HCT116 (cell line): ENCODE measurements around the gene CHAC1. TPM values are rescaled to one million over a fixed set of nuclear protein-coding genes. Genes with fewer than 3 reads are reported as not detected.
A peak's percentile ranks its signal among the peaks of the same experiment; 100 is the strongest.

Experiments used
- ATAC-seq: fragments of 200-7000 bp; cut with Tn5 transposase; 2 replicates; pipeline ENCODE4 v1.9.1; 2020; ENCODE audit warnings: mild to moderate bottlenecking, moderate library complexity
- BruUV-seq: library from RNA; stranded (reverse); fragments of 400-500 nt; replicated peaks from 2 replicates; lab custom pipeline; 2021; lab: Mats Ljungman, UMichigan
- CTCF ChIA-PET: fragments of 300-600 bp; sonication (Branson Sonifier 250); formaldehyde crosslinking; loops from one replicate; lab custom pipeline; 2021; ENCODE audit warnings: antibody characterized with exemption; lab: Charles Lee
- POLR2A ChIA-PET: fragments of 300-600, 350-600 bp; sonication (Branson Sonifier 250); formaldehyde crosslinking; loops from one replicate; lab custom pipeline; 2021; ENCODE audit warnings: antibody characterized with exemption; lab: Charles Lee
- RAD21 ChIA-PET, 2 experiments: fragments of 300-600 bp; sonication (Branson Sonifier 250); formaldehyde crosslinking; loops; one replicate each; lab custom pipeline; 2023; ENCODE audit warnings: low total read pairs in 2 of 2; ENCODE audit not compliant: uncharacterized antibody in 2 of 2, unreplicated experiment in 2 of 2, low non-redundant PET in 1 of 2; lab: Charles Lee
- DNase-seq: peaks from one replicate; pipeline ENCODE4 v3.0.0-alpha.2; 2010; ENCODE audit warnings: low read depth, low spot score
- H2AFZ ChIP-seq: fragments of 200-600 bp; shearing (Covaris generic), sonication (generic); 2 replicates; pipeline ENCODE4 v1.6.1; 2017; ENCODE audit warnings: low read depth, mixed run types, mixed read lengths, antibody characterized with exemption, low read length; ENCODE audit not compliant: poor library complexity, severe bottlenecking
- H3K27ac ChIP-seq: 2 replicates; pipeline ENCODE4 v1.5.1; 2012; ENCODE audit warnings: low read depth, low read length
- H3K27me3 ChIP-seq: fragments of 200-600 bp; sonication (generic); 2 replicates; pipeline ENCODE4 v1.6.1; 2016; ENCODE audit warnings: mixed run types, low read length, mixed read lengths; ENCODE audit not compliant: insufficient read depth
- H3K36me3 ChIP-seq, 2 experiments: fragments of 200-500 bp in 1 of 2; fragments of 200-600 bp in 1 of 2; sonication (Bioruptor generic) in 1 of 2; sonication (generic) in 1 of 2; 2 replicates each; pipeline versions ENCODE4 v1.5.1 to v1.6.1; 2014 to 2016; ENCODE audit warnings: low read length in 2 of 2, inconsistent platforms in 1 of 2, mixed read lengths in 1 of 2, mixed run types in 1 of 2; ENCODE audit not compliant: insufficient read depth in 2 of 2, control insufficient read depth in 1 of 2
- H3K4me1 ChIP-seq, 2 experiments: fragments of 200-600 bp in 1 of 2; sonication (generic) in 1 of 2; 2 replicates each; pipeline versions ENCODE4 v1.5.1 to v1.6.1; 2012 to 2017; ENCODE audit warnings: low read length in 2 of 2, inconsistent platforms in 1 of 2, mild to moderate bottlenecking in 1 of 2, mixed read lengths in 1 of 2, mixed run types in 1 of 2, moderate library complexity in 1 of 2; ENCODE audit not compliant: insufficient read depth in 2 of 2, control insufficient read depth in 1 of 2
- H3K4me2 ChIP-seq: fragments of 200-600 bp; sonication (generic); 2 replicates; pipeline ENCODE4 v1.6.1; 2017; ENCODE audit warnings: mixed run types, low read length, mixed read lengths
- H3K4me3 ChIP-seq, 2 experiments: fragments of 200-600 bp in 1 of 2; sonication (generic) in 1 of 2; replicated peaks in 1 of 2; 2 replicates each; pipeline ENCODE4 v1.5.1; 2011 to 2016; ENCODE audit warnings: low read length in 2 of 2, control low read depth in 1 of 2, low read depth in 1 of 2, mild to moderate bottlenecking in 1 of 2, mixed read lengths in 1 of 2, mixed run types in 1 of 2
- H3K79me2 ChIP-seq: fragments of 200-600 bp; sonication (generic); 2 replicates; pipeline ENCODE4 v1.6.1; 2017; ENCODE audit warnings: mild to moderate bottlenecking, mixed run types, low read length, moderate library complexity, mixed read lengths; ENCODE audit not compliant: insufficient read depth
- H3K9ac ChIP-seq: fragments of 200-600 bp; sonication (generic); 2 replicates; pipeline ENCODE4 v1.6.1; 2016; ENCODE audit warnings: low read length, mixed read lengths
- H3K9me2 ChIP-seq: fragments of 200-600 bp; sonication (generic), shearing (Covaris generic); 2 replicates; pipeline ENCODE4 v1.6.1; 2017; ENCODE audit warnings: mixed run types, mild to moderate bottlenecking, moderate library complexity; ENCODE audit not compliant: insufficient read depth
- H3K9me3 ChIP-seq, 2 experiments: fragments of 200-500 bp in 1 of 2; fragments of 200-600 bp in 1 of 2; sonication (Bioruptor generic) in 1 of 2; sonication (generic) in 1 of 2; 2 replicates each; pipeline ENCODE4 v1.6.1; 2014 to 2017; ENCODE audit warnings: low read length in 2 of 2, mixed read lengths in 2 of 2, inconsistent platforms in 1 of 2, low read depth in 1 of 2, mild to moderate bottlenecking in 1 of 2, mixed run types in 1 of 2, moderate library complexity in 1 of 2; ENCODE audit not compliant: control insufficient read depth in 1 of 2, insufficient read depth in 1 of 2
- H4K20me1 ChIP-seq: fragments of 200-600 bp; sonication (generic), shearing (Covaris generic); 2 replicates; pipeline ENCODE4 v1.6.1; 2017; ENCODE audit warnings: mixed run types, mild to moderate bottlenecking, moderate library complexity; ENCODE audit not compliant: insufficient read depth
- CBX3 ChIP-seq: IDR thresholded peaks from 2 replicates; pipeline ENCODE4 v1.6.1; 2012; ENCODE audit warnings: low read depth
- CEBPB ChIP-seq: IDR thresholded peaks from 2 replicates; pipeline ENCODE4 v1.6.1; 2012; ENCODE audit warnings: low read depth
- POLR2AphosphoS5 ChIP-seq: IDR thresholded peaks from 2 replicates; pipeline ENCODE4 v1.6.1; 2011; ENCODE audit warnings: mild to moderate bottlenecking, low read depth, low read length, moderate library complexity
- YY1 ChIP-seq: IDR thresholded peaks from 2 replicates; pipeline ENCODE4 v1.6.1; 2011; ENCODE audit warnings: low read length, low read depth, moderate library complexity, mild to moderate bottlenecking; ENCODE audit not compliant: insufficient replicate concordance; ENCODE audit errors: extremely low read depth
- ZFX ChIP-seq: fragments of 450-650 bp; IDR thresholded peaks from 2 replicates; pipeline ENCODE4 v1.6.1; 2017
- intact Hi-C: fragments of 100-400 bp; cut with micrococcal nuclease; formaldehyde crosslinking; loops from 2 replicates; pipeline ENCODE4 v1.10.0; 2022
- total RNA-seq: library from RNA; stranded (reverse); gene quantifications from one replicate; pipeline ENCODE4 v1.2.1, GENCODE V29; 2021; ENCODE audit not compliant: unreplicated experiment
- TF ChIP-seq, protein P1 (sequence below), 3 experiments: fragments of 200-600 bp in 1 of 3; sonication (generic) in 1 of 3; IDR thresholded peaks in 2 of 3; conservative IDR thresholded peaks in 1 of 3; 2 replicates each; pipeline ENCODE4 v1.5.1; 2012 to 2017; ENCODE audit warnings: low read depth in 2 of 3, low read length in 2 of 3, antibody characterized with exemption in 1 of 3, borderline replicate concordance in 1 of 3, control low read depth in 1 of 3, mild to moderate bottlenecking in 1 of 3, mixed read lengths in 1 of 3, mixed run types in 1 of 3, moderate library complexity in 1 of 3; ENCODE audit not compliant: insufficient read depth in 1 of 3
- TF ChIP-seq, protein P2 (sequence below): IDR thresholded peaks from 2 replicates; pipeline ENCODE4 v1.6.1; 2012

CHAC1 gene
- total RNA-seq, 1 experiment from 2014 or later: 58.9 TPM

DNA sequence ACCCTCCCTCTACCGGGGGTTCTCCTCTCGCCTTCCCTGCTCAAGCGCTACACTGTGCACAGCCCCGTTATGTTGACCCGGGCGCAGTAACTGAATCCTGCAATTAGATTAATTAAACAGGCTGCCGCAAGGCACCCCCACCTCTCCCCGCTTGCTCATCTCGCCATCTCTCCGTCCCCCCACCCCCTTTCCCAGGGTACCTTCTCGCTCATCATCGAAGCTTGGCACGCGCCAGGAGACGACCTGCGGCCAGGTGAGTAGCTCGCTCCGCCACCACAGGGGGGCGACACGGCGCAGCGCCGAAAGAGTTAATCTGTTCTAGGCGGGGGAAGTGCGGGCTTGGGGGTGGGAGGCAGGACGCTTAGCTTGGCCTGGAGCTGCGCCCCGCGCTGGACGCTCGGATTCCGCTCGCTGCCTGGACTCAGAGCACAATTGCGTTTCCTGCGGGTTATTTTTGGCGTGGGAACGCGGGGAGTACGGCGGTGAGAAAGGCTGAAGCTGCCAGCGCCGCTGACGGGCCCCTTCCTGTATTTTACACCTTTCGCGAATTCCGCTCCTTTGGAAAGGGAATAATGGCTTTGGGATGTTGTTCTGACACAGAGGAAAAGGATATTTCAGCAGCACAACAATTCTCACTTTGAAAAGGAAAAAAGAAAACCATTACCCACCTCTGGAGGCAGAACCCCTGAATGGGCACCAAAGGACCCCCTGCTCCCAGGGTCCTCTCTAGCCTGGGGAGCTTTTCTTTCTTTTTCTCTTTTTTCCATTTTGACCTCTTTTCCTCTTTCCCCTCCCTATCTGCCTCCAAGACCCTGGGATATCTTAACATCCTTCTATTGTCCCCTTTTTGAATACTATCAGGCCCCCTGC lies 22.6 kb upstream of the CHAC1 start:
- peak; percentile 70 for DNase-seq
- Histone ChIP-seq H3K4me2 (peak overlapping the region; percentile 100), H3K9ac (peak overlapping the region; percentile 31; the same call in 1 of the 2 replicates)
- TF ChIP-seq CBX3: no peak; the same call in none of the 2 replicates
- TF ChIP-seq YY1: peak; percentile 59
- no peak for TF ChIP-seq CEBPB
- TF ChIP-seq POLR2AphosphoS5: peak; percentile 31; the same call in 1 of the 2 replicates
- no peak for TF ChIP-seq ZFX
- TF ChIP-seq, protein P1, sequence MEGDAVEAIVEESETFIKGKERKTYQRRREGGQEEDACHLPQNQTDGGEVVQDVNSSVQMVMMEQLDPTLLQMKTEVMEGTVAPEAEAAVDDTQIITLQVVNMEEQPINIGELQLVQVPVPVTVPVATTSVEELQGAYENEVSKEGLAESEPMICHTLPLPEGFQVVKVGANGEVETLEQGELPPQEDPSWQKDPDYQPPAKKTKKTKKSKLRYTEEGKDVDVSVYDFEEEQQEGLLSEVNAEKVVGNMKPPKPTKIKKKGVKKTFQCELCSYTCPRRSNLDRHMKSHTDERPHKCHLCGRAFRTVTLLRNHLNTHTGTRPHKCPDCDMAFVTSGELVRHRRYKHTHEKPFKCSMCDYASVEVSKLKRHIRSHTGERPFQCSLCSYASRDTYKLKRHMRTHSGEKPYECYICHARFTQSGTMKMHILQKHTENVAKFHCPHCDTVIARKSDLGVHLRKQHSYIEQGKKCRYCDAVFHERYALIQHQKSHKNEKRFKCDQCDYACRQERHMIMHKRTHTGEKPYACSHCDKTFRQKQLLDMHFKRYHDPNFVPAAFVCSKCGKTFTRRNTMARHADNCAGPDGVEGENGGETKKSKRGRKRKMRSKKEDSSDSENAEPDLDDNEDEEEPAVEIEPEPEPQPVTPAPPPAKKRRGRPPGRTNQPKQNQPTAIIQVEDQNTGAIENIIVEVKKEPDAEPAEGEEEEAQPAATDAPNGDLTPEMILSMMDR (IDR thresholded peaks at IDR 0.05 in 2 of 3, conservative IDR thresholded peaks at IDR 0.05 in 1 of 3; ENCODE audit: borderline replicate concordance in 1 of 3, insufficient read depth in 1 of 3, low read depth in 2 of 3, low read length in 2 of 3): peak; percentile 70 to 89 (median 80)
- TF ChIP-seq, protein P2, sequence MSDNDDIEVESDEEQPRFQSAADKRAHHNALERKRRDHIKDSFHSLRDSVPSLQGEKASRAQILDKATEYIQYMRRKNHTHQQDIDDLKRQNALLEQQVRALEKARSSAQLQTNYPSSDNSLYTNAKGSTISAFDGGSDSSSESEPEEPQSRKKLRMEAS: peak; percentile 95
- TF ChIP-seq, all 23 proteins: peak for 4
- ATAC-seq: peak; percentile 51
- Histone ChIP-seq H3K9me2 (no peaks in the 10 kb centered on the region), H3K4me1 (peaks cover 19 to 41% of the 10 kb centered on the region in 2 experiments), H3K27me3 (peaks cover 15% of the 10 kb centered on the region; the same call in 1 of the 2 replicates), H3K79me2 (no peaks in the 10 kb centered on the region), H4K20me1 (no peaks in the 10 kb centered on the region), H3K9me3 (no peaks in the 10 kb centered on the region), H3K27ac (no peak overlapping the region; the same call in 1 of the 2 replicates), H3K4me3 (peak overlapping the region; percentile 52 to 65), H3K36me3 (no peaks in the 10 kb centered on the region), H2AFZ (peak overlapping the region; percentile 61)
- RAD21 ChIA-PET: interaction anchor here (0.5 to 1.1 kb wide), 9 partner anchors 23 to 563 kb away, joined by 3 to 10 read pairs (median 5); partner anchors contain the start of gene CHAC1 (in 1 of the 2)
- POLR2A ChIA-PET: interaction anchor here (0.7 to 4.4 kb wide), 11 partner anchors 10 to 319 kb away, joined by 3 to 48 read pairs (median 4); partner anchors contain the start of genes CHAC1 and VPS18
- CTCF ChIA-PET: interaction anchor here (0.6 to 4.8 kb wide), 23 partner anchors 9 to 901 kb away, joined by 3 to 69 read pairs (median 4); partner anchors contain the start of genes CHAC1 and VPS18
- intact Hi-C loops: loop anchor here (5.0 to 10.0 kb wide), 2 partner anchors 92 to 254 kb away; no protein-coding TSS in a partner anchor
- BruUV-seq: TSS peak; percentile 55
